Adrenal gland (tissue), 5 donors: ENCODE results near the gene RPL27A.

ENCODE experiments used
- CTCF ChIP-seq, 6 experiments: fragments of 450-650 bp in 4 of 6; fragments of 200-600 bp in 2 of 6; sonication (generic) in 1 of 6; IDR thresholded peaks; 1 replicate in 5 of 6; 2 replicates in 1 of 6; pipeline versions ENCODE4 v1.5.1 to v1.8.0; 2016 to 2021; ENCODE audit warnings: antibody characterized with exemption in 6 of 6, mild to moderate bottlenecking in 2 of 6, moderate library complexity in 1 of 6
- POLR2A ChIP-seq, 2 donors: fragments of 450-650 bp; IDR thresholded peaks; one replicate each; pipeline ENCODE4 v1.6.1; 2017; ENCODE audit warnings: antibody characterized with exemption in 2 of 2, mild to moderate bottlenecking in 2 of 2, moderate library complexity in 1 of 2
- donor health status: DM: no; HTN: no; CAD: no.

GRCh38 chr11:8699903-8700302 lies 17.3 kb downstream of the RPL27A start:
- no peak for TF ChIP-seq CTCF (IDR thresholded peaks at IDR 0.05)
- TF ChIP-seq POLR2A (IDR thresholded peaks at IDR 0.05): no peak
